HCT116 (cell line): Measurements from ENCODE around the gene COL4A1. TPM values are rescaled to one million over a fixed set of nuclear protein-coding genes. Genes with fewer than 3 reads are reported as not detected.

Experiments used
- ATAC-seq: fragments of 200-7000 bp; cut with Tn5 transposase; 2 replicates; pipeline ENCODE4 v1.9.1; 2020; ENCODE audit warnings: mild to moderate bottlenecking, moderate library complexity
- Bru-seq: library from RNA; stranded (reverse); fragments of 400-500 nt; gene quantifications from one replicate; lab custom pipeline; 2021; lab: Mats Ljungman, UMichigan
- BruChase-seq, 2 experiments: library from RNA; stranded (reverse); fragments of 400-500 nt; gene quantifications; one replicate each; lab custom pipeline; 2021; lab: Mats Ljungman, UMichigan
- BruUV-seq: library from RNA; stranded (reverse); fragments of 400-500 nt; replicated peaks from 2 replicates; lab custom pipeline; 2021; lab: Mats Ljungman, UMichigan
- CTCF ChIA-PET: fragments of 300-600 bp; sonication (Branson Sonifier 250); formaldehyde crosslinking; loops from one replicate; lab custom pipeline; 2021; ENCODE audit warnings: antibody characterized with exemption; lab: Charles Lee
- POLR2A ChIA-PET: fragments of 300-600, 350-600 bp; sonication (Branson Sonifier 250); formaldehyde crosslinking; loops from one replicate; lab custom pipeline; 2021; ENCODE audit warnings: antibody characterized with exemption; lab: Charles Lee
- RAD21 ChIA-PET, 2 experiments: fragments of 300-600 bp; sonication (Branson Sonifier 250); formaldehyde crosslinking; loops; one replicate each; lab custom pipeline; 2023; ENCODE audit warnings: low total read pairs in 2 of 2; ENCODE audit not compliant: uncharacterized antibody in 2 of 2, unreplicated experiment in 2 of 2, low non-redundant PET in 1 of 2; lab: Charles Lee
- DNase-seq: peaks from one replicate; pipeline ENCODE4 v3.0.0-alpha.2; 2010; ENCODE audit warnings: low read depth, low spot score
- H2AFZ ChIP-seq: fragments of 200-600 bp; shearing (Covaris generic), sonication (generic); 2 replicates; pipeline ENCODE4 v1.6.1; 2017; ENCODE audit warnings: low read depth, mixed run types, mixed read lengths, antibody characterized with exemption, low read length; ENCODE audit not compliant: poor library complexity, severe bottlenecking
- H3K27ac ChIP-seq: 2 replicates; pipeline ENCODE4 v1.5.1; 2012; ENCODE audit warnings: low read depth, low read length
- H3K27me3 ChIP-seq: fragments of 200-600 bp; sonication (generic); 2 replicates; pipeline ENCODE4 v1.6.1; 2016; ENCODE audit warnings: mixed run types, low read length, mixed read lengths; ENCODE audit not compliant: insufficient read depth
- H3K36me3 ChIP-seq, 2 experiments: fragments of 200-500 bp in 1 of 2; fragments of 200-600 bp in 1 of 2; sonication (Bioruptor generic) in 1 of 2; sonication (generic) in 1 of 2; 2 replicates each; pipeline versions ENCODE4 v1.5.1 to v1.6.1; 2014 to 2016; ENCODE audit warnings: low read length in 2 of 2, inconsistent platforms in 1 of 2, mixed read lengths in 1 of 2, mixed run types in 1 of 2; ENCODE audit not compliant: insufficient read depth in 2 of 2, control insufficient read depth in 1 of 2
- H3K4me1 ChIP-seq, 2 experiments: fragments of 200-600 bp in 1 of 2; sonication (generic) in 1 of 2; 2 replicates each; pipeline versions ENCODE4 v1.5.1 to v1.6.1; 2012 to 2017; ENCODE audit warnings: low read length in 2 of 2, inconsistent platforms in 1 of 2, mild to moderate bottlenecking in 1 of 2, mixed read lengths in 1 of 2, mixed run types in 1 of 2, moderate library complexity in 1 of 2; ENCODE audit not compliant: insufficient read depth in 2 of 2, control insufficient read depth in 1 of 2
- H3K4me2 ChIP-seq: fragments of 200-600 bp; sonication (generic); 2 replicates; pipeline ENCODE4 v1.6.1; 2017; ENCODE audit warnings: mixed run types, low read length, mixed read lengths
- H3K4me3 ChIP-seq, 2 experiments: fragments of 200-600 bp in 1 of 2; sonication (generic) in 1 of 2; replicated peaks in 1 of 2; 2 replicates each; pipeline ENCODE4 v1.5.1; 2011 to 2016; ENCODE audit warnings: low read length in 2 of 2, control low read depth in 1 of 2, low read depth in 1 of 2, mild to moderate bottlenecking in 1 of 2, mixed read lengths in 1 of 2, mixed run types in 1 of 2
- H3K79me2 ChIP-seq: fragments of 200-600 bp; sonication (generic); 2 replicates; pipeline ENCODE4 v1.6.1; 2017; ENCODE audit warnings: mild to moderate bottlenecking, mixed run types, low read length, moderate library complexity, mixed read lengths; ENCODE audit not compliant: insufficient read depth
- H3K9ac ChIP-seq: fragments of 200-600 bp; sonication (generic); 2 replicates; pipeline ENCODE4 v1.6.1; 2016; ENCODE audit warnings: low read length, mixed read lengths
- H3K9me2 ChIP-seq: fragments of 200-600 bp; sonication (generic), shearing (Covaris generic); 2 replicates; pipeline ENCODE4 v1.6.1; 2017; ENCODE audit warnings: mixed run types, mild to moderate bottlenecking, moderate library complexity; ENCODE audit not compliant: insufficient read depth
- H3K9me3 ChIP-seq, 2 experiments: fragments of 200-500 bp in 1 of 2; fragments of 200-600 bp in 1 of 2; sonication (Bioruptor generic) in 1 of 2; sonication (generic) in 1 of 2; 2 replicates each; pipeline ENCODE4 v1.6.1; 2014 to 2017; ENCODE audit warnings: low read length in 2 of 2, mixed read lengths in 2 of 2, inconsistent platforms in 1 of 2, low read depth in 1 of 2, mild to moderate bottlenecking in 1 of 2, mixed run types in 1 of 2, moderate library complexity in 1 of 2; ENCODE audit not compliant: control insufficient read depth in 1 of 2, insufficient read depth in 1 of 2
- H4K20me1 ChIP-seq: fragments of 200-600 bp; sonication (generic), shearing (Covaris generic); 2 replicates; pipeline ENCODE4 v1.6.1; 2017; ENCODE audit warnings: mixed run types, mild to moderate bottlenecking, moderate library complexity; ENCODE audit not compliant: insufficient read depth
- ATF3 ChIP-seq: IDR thresholded peaks from 2 replicates; pipeline ENCODE4 v1.6.1; 2012
- CEBPB ChIP-seq: IDR thresholded peaks from 2 replicates; pipeline ENCODE4 v1.6.1; 2012; ENCODE audit warnings: low read depth
- ELF1 ChIP-seq: IDR thresholded peaks from 2 replicates; pipeline ENCODE4 v1.6.1; 2012; ENCODE audit warnings: low read depth, borderline replicate concordance
- EZH2 ChIP-seq: fragments of 200-600 bp; sonication (generic); IDR thresholded peaks from 2 replicates; pipeline ENCODE4 v1.6.1; 2017; ENCODE audit warnings: antibody characterized with exemption, mixed run types
- JUND ChIP-seq: IDR thresholded peaks from 2 replicates; pipeline ENCODE4 v1.6.1; 2012
- POLR2AphosphoS5 ChIP-seq: IDR thresholded peaks from 2 replicates; pipeline ENCODE4 v1.6.1; 2011; ENCODE audit warnings: mild to moderate bottlenecking, low read depth, low read length, moderate library complexity
- SIN3A ChIP-seq: IDR thresholded peaks from 2 replicates; pipeline ENCODE4 v1.6.1; 2012; ENCODE audit warnings: low read depth
- SRF ChIP-seq: IDR thresholded peaks from 2 replicates; pipeline ENCODE4 v1.6.1; 2012; ENCODE audit warnings: low read depth
- intact Hi-C: fragments of 100-400 bp; cut with micrococcal nuclease; formaldehyde crosslinking; loops from 2 replicates; pipeline ENCODE4 v1.10.0; 2022
- long read RNA-seq: library from polyadenylated mRNA; unstranded; transcript quantifications from one replicate; pipeline ENCODE4 v2.0.0, GENCODE V29; 2021; ENCODE audit not compliant: unreplicated experiment
- polyA plus RNA-seq: library from polyadenylated mRNA; unstranded; fragments of >200 nt; gene quantifications from 2 replicates; pipeline ENCODE4 v1.2.1, GENCODE V29; 2012; ENCODE audit warnings: missing spikeins
- total RNA-seq: library from RNA; stranded (reverse); gene quantifications from one replicate; pipeline ENCODE4 v1.2.1, GENCODE V29; 2021; ENCODE audit not compliant: unreplicated experiment

Gene COL4A1
- 0.57 TPM for total RNA-seq
- 0.04 TPM in 1 of 2 replicates, not detected in the other for polyA plus RNA-seq
- Bru-seq, nascent RNA: percentile 6 among the genes with signal in this experiment
- BruChase-seq, experiment 1, labeled RNA remaining after a 6-hour chase: percentile 5 among the genes with signal in this experiment
- percentile 8 among the genes with signal in this experiment for BruChase-seq, experiment 2, labeled RNA remaining after a 2-hour chase
- long read RNA-seq, partial matches to known transcripts: 1 of 1 reads
- long read RNA-seq, other reads (novel, unspliced or antisense): 0 of 1 reads

GRCh38 chr13:110306960-110307766 lies at the start of gene COL4A1, which contains the start of gene COL4A2:
COL4A1 (minus strand) TSS chr13:110307157; CDS start chr13:110307027, 130 bp downstream.
COL4A2 (plus strand) TSS chr13:110307284; CDS start chr13:110307904, 620 bp downstream.
- H3K4me2 ChIP-seq: no peak within 1 kb of the TSS
- H3K79me2 ChIP-seq: no peaks in the 10 kb centered on the region
- intact Hi-C loops: no loop called here
- TF ChIP-seq JUND (no peak), ELF1 (no peak)
- BruUV-seq: no TSS peak
- DNase-seq: no peak
- no peak within 1 kb of the TSS for H2AFZ ChIP-seq
- H3K27me3 ChIP-seq: peaks cover 39% of the 10 kb centered on the region
- ChIA-PET POLR2A (no interaction called here), RAD21 (no interaction called here), CTCF (no interaction called here)
- no peaks in the 10 kb centered on the region for H3K9me3 ChIP-seq
- H3K36me3 ChIP-seq: no peaks in the 10 kb centered on the region
- H3K9me2 ChIP-seq: no peaks in the 10 kb centered on the region
- no peak for ATAC-seq
- H3K4me1 ChIP-seq: no peaks in the 10 kb centered on the region
- H3K4me3 ChIP-seq: no peak within 1 kb of the TSS
- no peak within 1 kb of the TSS for H3K9ac ChIP-seq
- H4K20me1 ChIP-seq: no peaks in the 10 kb centered on the region
- no peak within 1 kb of the TSS for H3K27ac ChIP-seq

- Histone ChIP-seq H3K9me2 (no peaks in the 10 kb centered on the region), H3K4me2 (no peak overlapping the region), H3K27ac (no peak overlapping the region), H3K4me1 (no peaks in the 10 kb centered on the region), H3K27me3 (no peaks in the 10 kb centered on the region), H3K4me3 (no peak overlapping the region), H2AFZ (no peak overlapping the region), H4K20me1 (no peaks in the 10 kb centered on the region), H3K36me3 (no peaks in the 10 kb centered on the region), H3K9me3 (no peaks in the 10 kb centered on the region), H3K79me2 (no peaks in the 10 kb centered on the region), H3K9ac (no peak overlapping the region)
- intact Hi-C loops: no loop called here
- ATAC-seq (no peak), DNase-seq (no peak)
- ChIA-PET RAD21 (no interaction called here), POLR2A (no interaction called here), CTCF (no interaction called here)
- BruUV-seq: no TSS peak
- TF ChIP-seq ELF1 (no peak), EZH2 (no peak), CEBPB (no peak), POLR2AphosphoS5 (no peak), ATF3 (no peak), SRF (no peak), SIN3A (no peak)
These were observed 49.4 kb upstream of the COL4A1 start for GRCh38 chr13:110356362-110356761.
